Measurements from ENCODE around the gene ITGB5.

DNA sequence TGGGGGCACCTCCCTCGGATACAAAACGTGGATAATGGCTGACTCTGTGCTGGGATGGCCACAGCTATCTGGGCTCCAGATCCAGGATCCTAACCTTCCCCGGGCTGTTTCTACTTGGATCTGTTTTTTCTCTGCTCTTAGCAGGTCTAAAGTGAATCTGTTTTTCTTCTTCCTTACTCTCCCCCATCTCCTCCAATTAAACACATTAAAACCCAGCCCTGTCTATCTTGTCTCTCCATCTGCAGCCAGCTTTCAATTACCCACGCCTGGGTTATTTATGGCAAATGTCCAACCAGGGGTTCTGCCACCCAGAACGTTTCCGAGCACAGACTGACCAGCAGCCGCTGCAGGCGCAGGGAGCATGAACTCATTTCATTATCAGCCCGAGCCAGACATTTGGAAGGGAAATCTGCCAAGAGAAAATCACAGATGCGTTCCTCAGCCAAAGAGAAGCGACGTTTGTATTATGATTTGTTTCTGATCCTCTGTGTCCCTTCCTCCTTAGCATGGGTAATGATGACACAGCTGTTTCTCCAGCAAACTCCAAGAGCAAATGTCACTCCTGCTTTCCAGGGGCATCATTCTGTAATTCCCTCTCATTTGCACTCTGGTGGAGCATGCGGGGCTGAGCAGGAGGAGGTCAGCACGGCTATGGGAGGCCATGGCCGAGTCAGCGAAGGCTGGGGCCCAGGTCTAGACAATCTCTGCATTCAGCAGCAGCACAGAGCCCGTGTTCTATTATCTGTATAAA, 114.9 kb downstream of the ITGB5 start:
- no peak for TF ChIP-seq POLR2A (IDR thresholded peaks at IDR 0.05; ENCODE audit: extremely low read depth, insufficient read length)
- TF ChIP-seq, protein P1, sequence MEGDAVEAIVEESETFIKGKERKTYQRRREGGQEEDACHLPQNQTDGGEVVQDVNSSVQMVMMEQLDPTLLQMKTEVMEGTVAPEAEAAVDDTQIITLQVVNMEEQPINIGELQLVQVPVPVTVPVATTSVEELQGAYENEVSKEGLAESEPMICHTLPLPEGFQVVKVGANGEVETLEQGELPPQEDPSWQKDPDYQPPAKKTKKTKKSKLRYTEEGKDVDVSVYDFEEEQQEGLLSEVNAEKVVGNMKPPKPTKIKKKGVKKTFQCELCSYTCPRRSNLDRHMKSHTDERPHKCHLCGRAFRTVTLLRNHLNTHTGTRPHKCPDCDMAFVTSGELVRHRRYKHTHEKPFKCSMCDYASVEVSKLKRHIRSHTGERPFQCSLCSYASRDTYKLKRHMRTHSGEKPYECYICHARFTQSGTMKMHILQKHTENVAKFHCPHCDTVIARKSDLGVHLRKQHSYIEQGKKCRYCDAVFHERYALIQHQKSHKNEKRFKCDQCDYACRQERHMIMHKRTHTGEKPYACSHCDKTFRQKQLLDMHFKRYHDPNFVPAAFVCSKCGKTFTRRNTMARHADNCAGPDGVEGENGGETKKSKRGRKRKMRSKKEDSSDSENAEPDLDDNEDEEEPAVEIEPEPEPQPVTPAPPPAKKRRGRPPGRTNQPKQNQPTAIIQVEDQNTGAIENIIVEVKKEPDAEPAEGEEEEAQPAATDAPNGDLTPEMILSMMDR (IDR thresholded peaks at IDR 0.05; ENCODE audit: low read depth, low read length), result no peak
- TF ChIP-seq, protein P2, sequence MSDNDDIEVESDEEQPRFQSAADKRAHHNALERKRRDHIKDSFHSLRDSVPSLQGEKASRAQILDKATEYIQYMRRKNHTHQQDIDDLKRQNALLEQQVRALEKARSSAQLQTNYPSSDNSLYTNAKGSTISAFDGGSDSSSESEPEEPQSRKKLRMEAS (IDR thresholded peaks at IDR 0.05; ENCODE audit: low read depth, low read length), result no peak
